ENCODE results near the gene SEMA4G. TPM values are rescaled to one million over a fixed set of nuclear protein-coding genes. Genes with fewer than 3 reads are reported as not detected.

SEMA4G gene
- total RNA-seq, 2 experiments from 2014 or later: 1.1 to 1.6 TPM

DNA sequence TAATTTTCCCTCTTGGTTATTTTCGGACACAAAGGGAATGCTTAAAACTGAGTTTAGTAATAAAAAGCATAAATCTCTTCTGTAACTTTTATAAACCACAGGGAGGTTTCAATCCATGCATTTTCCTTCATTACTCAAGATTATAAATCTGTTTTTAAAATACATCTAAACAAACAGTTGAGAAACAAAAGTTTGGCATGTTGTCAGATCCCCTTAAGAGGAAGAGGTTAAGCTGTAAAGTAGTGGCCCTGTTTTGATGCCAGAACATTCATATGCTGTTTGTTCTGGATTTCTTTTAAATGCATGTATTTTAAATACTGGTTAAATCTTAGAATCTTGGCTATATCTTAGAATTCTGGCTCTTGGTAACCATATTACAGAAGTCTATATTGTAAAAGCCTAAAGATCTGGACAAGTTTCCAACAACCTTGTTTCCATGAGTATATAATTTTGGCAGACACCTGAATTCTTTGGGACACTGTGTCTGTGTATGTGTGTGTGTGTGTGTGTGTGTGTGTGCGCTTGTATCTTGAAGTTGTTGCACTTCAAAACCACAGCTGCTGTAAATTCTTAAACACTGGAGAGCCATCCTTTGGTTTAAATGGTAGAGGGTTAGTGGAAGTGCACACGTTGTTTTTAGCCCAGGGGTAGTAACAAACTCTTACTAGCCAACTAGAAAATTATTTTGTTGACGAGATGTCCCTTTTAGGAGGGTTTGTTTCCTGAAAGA lies 6.8 kb upstream of the SEMA4G start:
- Histone ChIP-seq H3K4me3 (ENCODE audit: low read length) (no peak overlapping the region), H3K4me1 (ENCODE audit: insufficient read depth, low read length) (no peaks in the 10 kb centered on the region), H3K27ac (ENCODE audit: low read depth in 1 of 2, low read length in 2 of 2) (no peak overlapping the region), H3K27me3 (ENCODE audit: control insufficient read depth in 1 of 2, insufficient read depth in 2 of 2, low read length in 2 of 2) (no peaks in the 10 kb centered on the region), H3K9me3 (ENCODE audit: control insufficient read depth in 1 of 2, insufficient read depth in 1 of 2, low read length in 2 of 2) (no peaks in the 10 kb centered on the region), H3K36me3 (ENCODE audit: insufficient read depth, low read length) (peaks cover 33% of the 10 kb centered on the region)
- Mint-ChIP-seq H3K4me3 (no peak overlapping the region), H3K27ac (no peak overlapping the region), H3K27me3 (no peaks in the 10 kb centered on the region), H3K36me3 (ENCODE audit: low read depth) (peaks cover 54% of the 10 kb centered on the region), H3K4me1 (ENCODE audit: low read depth) (no peaks in the 10 kb centered on the region), H3K9me3 (no peaks in the 10 kb centered on the region)
- intact Hi-C loops (cut with DNase I, micrococcal nuclease): no loop called here
- ChIA-PET POLR2A (no interaction called here), CTCF (no interaction called here)
- TF ChIP-seq, protein P1, sequence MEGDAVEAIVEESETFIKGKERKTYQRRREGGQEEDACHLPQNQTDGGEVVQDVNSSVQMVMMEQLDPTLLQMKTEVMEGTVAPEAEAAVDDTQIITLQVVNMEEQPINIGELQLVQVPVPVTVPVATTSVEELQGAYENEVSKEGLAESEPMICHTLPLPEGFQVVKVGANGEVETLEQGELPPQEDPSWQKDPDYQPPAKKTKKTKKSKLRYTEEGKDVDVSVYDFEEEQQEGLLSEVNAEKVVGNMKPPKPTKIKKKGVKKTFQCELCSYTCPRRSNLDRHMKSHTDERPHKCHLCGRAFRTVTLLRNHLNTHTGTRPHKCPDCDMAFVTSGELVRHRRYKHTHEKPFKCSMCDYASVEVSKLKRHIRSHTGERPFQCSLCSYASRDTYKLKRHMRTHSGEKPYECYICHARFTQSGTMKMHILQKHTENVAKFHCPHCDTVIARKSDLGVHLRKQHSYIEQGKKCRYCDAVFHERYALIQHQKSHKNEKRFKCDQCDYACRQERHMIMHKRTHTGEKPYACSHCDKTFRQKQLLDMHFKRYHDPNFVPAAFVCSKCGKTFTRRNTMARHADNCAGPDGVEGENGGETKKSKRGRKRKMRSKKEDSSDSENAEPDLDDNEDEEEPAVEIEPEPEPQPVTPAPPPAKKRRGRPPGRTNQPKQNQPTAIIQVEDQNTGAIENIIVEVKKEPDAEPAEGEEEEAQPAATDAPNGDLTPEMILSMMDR (IDR thresholded peaks at IDR 0.05): no peak
- DNase-seq (no peak), ATAC-seq (ENCODE audit: poor library complexity) (no peak)

DNA sequence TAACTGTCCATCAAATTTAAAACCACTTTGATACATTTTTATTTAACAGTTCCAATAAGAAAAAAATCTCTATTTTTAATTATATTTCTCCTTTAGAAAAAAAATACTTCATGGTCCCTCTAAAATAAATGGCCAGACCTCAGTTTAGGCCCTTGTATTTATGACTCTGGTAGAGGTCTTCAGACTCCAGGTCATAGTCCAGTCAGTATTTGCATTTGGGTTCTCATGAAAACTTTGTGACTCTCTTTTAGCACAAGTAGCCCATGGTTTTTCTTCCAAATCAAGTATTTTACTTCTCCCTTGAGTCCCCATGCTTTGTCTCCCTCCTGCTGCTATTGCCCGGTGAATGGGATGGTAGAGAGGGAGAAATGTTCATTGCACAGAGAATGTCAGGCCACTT lies 5.5 kb upstream of the SEMA4G start:
- no peak overlapping the region for H3K4me3 ChIP-seq (ENCODE audit: low read length)
- Mint-ChIP-seq H3K36me3 (ENCODE audit: low read depth) (peaks cover 47% of the 10 kb centered on the region), H3K4me1 (ENCODE audit: low read depth) (peaks cover 7% of the 10 kb centered on the region), H3K27me3 (no peaks in the 10 kb centered on the region), H3K4me3 (no peak overlapping the region), H3K27ac (no peak overlapping the region), H3K9me3 (no peaks in the 10 kb centered on the region)
- H3K36me3 ChIP-seq (ENCODE audit: insufficient read depth, low read length): peaks cover 22% of the 10 kb centered on the region
- POLR2A ChIA-PET: no interaction called here
- H3K27ac ChIP-seq (ENCODE audit: low read depth in 1 of 2, low read length in 2 of 2): no peak overlapping the region
- intact Hi-C loops (cut with DNase I, micrococcal nuclease): no loop called here
- peaks cover 6% of the 10 kb centered on the region for H3K4me1 ChIP-seq (ENCODE audit: insufficient read depth, low read length)
- CTCF ChIA-PET: no interaction called here
- ATAC-seq (ENCODE audit: poor library complexity): no peak
- H3K9me3 ChIP-seq (ENCODE audit: control insufficient read depth in 1 of 2, insufficient read depth in 1 of 2, low read length in 2 of 2): no peaks in the 10 kb centered on the region
- no peak for DNase-seq
- TF ChIP-seq, protein P1 (IDR thresholded peaks at IDR 0.05): no peak
- H3K27me3 ChIP-seq (ENCODE audit: control insufficient read depth in 1 of 2, insufficient read depth in 2 of 2, low read length in 2 of 2): no peaks in the 10 kb centered on the region

DNA sequence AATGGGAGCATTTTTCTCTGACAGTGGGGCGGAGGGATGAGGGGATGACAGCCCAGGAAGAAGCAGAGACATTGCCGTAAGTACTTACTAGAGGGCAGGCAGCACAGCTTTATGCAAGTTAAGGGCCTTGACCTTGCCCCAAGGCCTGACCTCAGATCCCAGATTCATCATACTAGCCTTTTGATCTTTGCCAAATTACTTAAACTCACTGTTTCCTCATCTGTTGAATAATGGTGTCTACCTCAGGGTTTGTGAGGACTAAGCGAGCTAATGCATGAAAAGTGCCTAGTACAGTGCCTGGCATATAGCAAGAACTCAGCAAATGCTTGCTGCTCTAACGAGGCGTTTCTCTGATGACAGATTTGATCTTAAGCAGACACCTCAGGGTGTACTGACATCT lies 3.5 kb upstream of the SEMA4G start:
- intact Hi-C loops (cut with DNase I, micrococcal nuclease): no loop called here
- H3K27me3 ChIP-seq (ENCODE audit: control insufficient read depth in 1 of 2, insufficient read depth in 2 of 2, low read length in 2 of 2): no peaks in the 10 kb centered on the region
- POLR2A ChIA-PET: interaction anchor here (3.0 kb wide), 1 partner anchor 32 kb away, joined by 10 read pairs; the partner anchor contains the start of gene LZTS2

More for the DNA sequence above, 3.5 kb upstream of the SEMA4G start:
- Histone ChIP-seq H3K9me3 (ENCODE audit: control insufficient read depth in 1 of 2, insufficient read depth in 1 of 2, low read length in 2 of 2) (no peaks in the 10 kb centered on the region), H3K4me3 (ENCODE audit: low read length) (no peak overlapping the region), H3K4me1 (ENCODE audit: insufficient read depth, low read length) (peaks cover 20% of the 10 kb centered on the region), H3K27ac (ENCODE audit: low read depth in 1 of 2, low read length in 2 of 2) (no peak overlapping the region), H3K36me3 (ENCODE audit: insufficient read depth, low read length) (peaks cover 9% of the 10 kb centered on the region)
- CTCF ChIA-PET: no interaction called here
- Mint-ChIP-seq H3K27me3 (no peaks in the 10 kb centered on the region), H3K4me1 (ENCODE audit: low read depth) (peaks cover 17% of the 10 kb centered on the region), H3K36me3 (ENCODE audit: low read depth) (peaks cover 27% of the 10 kb centered on the region), H3K27ac (no peak overlapping the region), H3K9me3 (no peaks in the 10 kb centered on the region), H3K4me3 (no peak overlapping the region)
- ATAC-seq (ENCODE audit: poor library complexity) (no peak), DNase-seq (no peak)
- TF ChIP-seq, protein P1 (IDR thresholded peaks at IDR 0.05): no peak

All from CD4-positive, alpha-beta T cell (primary cell).